Adrenal gland (tissue), 12 donors: Measurements from ENCODE around the gene YIPF3. TPM values are rescaled to one million over a fixed set of nuclear protein-coding genes. Genes with fewer than 3 reads are reported as not detected.

Experiments used
- DNase-seq, 7 donors: peaks; one replicate each; pipeline ENCODE4 v3.0.0-alpha.2; 2019 to 2020
- H3K27ac ChIP-seq, 5 donors: fragments of 200-600 bp; sonication (generic) in 4 of 5; 1 replicate in 3 of 5; 2 replicates in 2 of 5; pipeline versions ENCODE4 v1.5.1 to v1.8.0; 2016 to 2020; ENCODE audit warnings: mild to moderate bottlenecking in 1 of 5
- H3K27me3 ChIP-seq: fragments of 200-600 bp; 2 replicates; pipeline ENCODE4 v1.8.0; 2021
- H3K36me3 ChIP-seq, 2 donors: fragments of 200-600 bp; replicated peaks in 1 of 2; 1 replicate in 1 of 2; 2 replicates in 1 of 2; pipeline versions ENCODE4 v1.5.1 to v1.8.0; 2018 to 2022
- H3K4me1 ChIP-seq, 2 donors: fragments of 200-600 bp; replicated peaks in 1 of 2; 1 replicate in 1 of 2; 2 replicates in 1 of 2; pipeline versions ENCODE4 v1.5.1 to v1.8.0; 2018 to 2021
- H3K4me3 ChIP-seq, 4 donors: fragments of 200-600 bp; sonication (generic) in 3 of 4; one replicate each; pipeline ENCODE4 v1.5.1; 2016 to 2018
- H3K9me3 ChIP-seq, 3 donors: fragments of 200-600 bp; sonication (generic) in 1 of 3; replicated peaks in 1 of 3; 1 replicate in 2 of 3; 2 replicates in 1 of 3; pipeline versions ENCODE4 v1.5.1 to v1.8.0; 2016 to 2021
- CTCF ChIP-seq, 6 experiments: fragments of 450-650 bp in 4 of 6; fragments of 200-600 bp in 2 of 6; sonication (generic) in 1 of 6; IDR thresholded peaks; 1 replicate in 5 of 6; 2 replicates in 1 of 6; pipeline versions ENCODE4 v1.5.1 to v1.8.0; 2016 to 2021; ENCODE audit warnings: antibody characterized with exemption in 6 of 6, mild to moderate bottlenecking in 2 of 6, moderate library complexity in 1 of 6
- POLR2A ChIP-seq, 2 donors: fragments of 450-650 bp; IDR thresholded peaks; one replicate each; pipeline ENCODE4 v1.6.1; 2017; ENCODE audit warnings: antibody characterized with exemption in 2 of 2, mild to moderate bottlenecking in 2 of 2, moderate library complexity in 1 of 2
- WGBS, 4 donors: extraction: QIAGEN DNeasy Blood & Tissue Kit in 2 of 4; methylation state at CpG; one replicate each; pipeline versions ENCODE4 v1.1.5 to v1.1.7; 2013 to 2017; 5-methylcytosine and 5-hydroxymethylcytosine counted together
- intact Hi-C, 2 donors: fragments of 100-400 bp; cut with DNase I; formaldehyde crosslinking; loops; one replicate each; pipeline versions ENCODE4 v1.14.1 to v1.15.0; 2022 to 2023
- polyA plus RNA-seq, 3 donors: library from polyadenylated mRNA; stranded (reverse); fragments of 200-250 nt in 2 of 3; fragments of 350-450 nt in 1 of 3; fragmentation: Illumina TruSeq in 1 of 3; extraction: RNeasy Lipid Tissue Mini Kit (QIAGEN cat#74804) in 1 of 3; gene quantifications; one replicate each; pipeline ENCODE4 v1.2.3, GENCODE V29; 2013 to 2014
- total RNA-seq, 9 donors: library from RNA; depleted of rRNA in 4 of 9; stranded (reverse); fragments of >200 nt in 4 of 9; fragments of 120-200 nt in 1 of 9; fragmentation: NEBNext Ultra II Directional in 1 of 9; extraction: Animal tissue kit (Norgen Biotek cat#: 25700) in 1 of 9; gene quantifications; one replicate each; pipeline versions ENCODE4 v1.1.0 to v1.2.4, GENCODE V29; 2013 to 2023
- donor health status: healthy with polysubstance abuse.
- donor health status: Bipolar disorder and iron deficiency.
- donor health status: DM: yes; HTN: yes; CAD: no.
- donor health status: DM: no; HTN: no; CAD: no.
- donor health status: DM: no; HTN: no; CAD: no.
- donor health status: DM: yes; HTN: yes; CAD: no.

YIPF3 gene
- total and polyA plus RNA-seq, 12 donors, result 78.1 to 271 (median 148) TPM

GRCh38 chr6:43494766-43495165 is 22.0 kb downstream of the YIPF3 start:
- intact Hi-C loops, result loop anchor here (5.0 kb wide), 2 partner anchors 42 to 112 kb away; no protein-coding TSS in a partner anchor
- TF ChIP-seq CTCF (IDR thresholded peaks at IDR 0.05) (no peak), POLR2A (IDR thresholded peaks at IDR 0.05) (no peak)
- Histone ChIP-seq H3K4me1 (peaks cover 26 to 29% of the 10 kb centered on the region in 2 donors), H3K4me3 (no peak overlapping the region), H3K27me3 (no peaks in the 10 kb centered on the region), H3K36me3 (peaks cover 0 to 19% of the 10 kb centered on the region in 2 donors), H3K9me3 (no peaks in the 10 kb centered on the region), H3K27ac (no peak overlapping the region)
- WGBS, 4 donors, result 83 to 89% (median 88%) methylated on average over 3 to 4 of the region's 4 CpGs
- no peak for DNase-seq

GRCh38 chr6:43494321-43494720 is 22.4 kb downstream of the YIPF3 start:
- H3K9me3 ChIP-seq, result no peaks in the 10 kb centered on the region
- H3K4me3 ChIP-seq, result no peak overlapping the region
- DNase-seq, result no peak
- H3K27ac ChIP-seq, result no peak overlapping the region
- intact Hi-C loops, result no loop called here
- H3K27me3 ChIP-seq, result no peaks in the 10 kb centered on the region
- no peak for TF ChIP-seq CTCF (IDR thresholded peaks at IDR 0.05)
- peaks cover 29 to 30% of the 10 kb centered on the region in 2 donors for H3K4me1 ChIP-seq
- WGBS, 4 donors, result 77 to 89% (median 86%) methylated on average over 5 to 6 of the region's 6 CpGs
- peaks cover 0 to 14% of the 10 kb centered on the region in 2 donors for H3K36me3 ChIP-seq

GRCh38 chr6:43493833-43494232 is 22.9 kb downstream of the YIPF3 start:
- Histone ChIP-seq H3K4me3 (no peak overlapping the region), H3K9me3 (no peaks in the 10 kb centered on the region), H3K36me3 (peaks cover 0 to 9% of the 10 kb centered on the region in 2 donors), H3K27ac (no peak overlapping the region), H3K4me1 (peaks cover 29 to 35% of the 10 kb centered on the region in 2 donors), H3K27me3 (no peaks in the 10 kb centered on the region)
- WGBS, 4 donors, result 92 to 96% (median 93%) methylated on average over 7 of the region's 7 CpGs
- intact Hi-C loops, result no loop called here
- DNase-seq, result no peak
- TF ChIP-seq CTCF (IDR thresholded peaks at IDR 0.05), result no peak
- no peak for TF ChIP-seq POLR2A (IDR thresholded peaks at IDR 0.05)

GRCh38 chr6:43493230-43493629 is 23.5 kb downstream of the YIPF3 start:
- Histone ChIP-seq H3K27me3 (no peaks in the 10 kb centered on the region), H3K27ac (no peak overlapping the region), H3K9me3 (no peaks in the 10 kb centered on the region), H3K36me3 (peaks cover 0 to 6% of the 10 kb centered on the region in 2 donors), H3K4me3 (no peak overlapping the region), H3K4me1 (peaks cover 29 to 41% of the 10 kb centered on the region in 2 donors)
- TF ChIP-seq POLR2A (IDR thresholded peaks at IDR 0.05) (no peak), CTCF (IDR thresholded peaks at IDR 0.05) (no peak)
- 89 to 94% (median 92%) methylated on average over 2 of the region's 2 CpGs for WGBS, 4 donors
- no peak for DNase-seq
- intact Hi-C loops, result no loop called here
